A673 (cell line): ENCODE measurements around the gene MPHOSPH6.
"Not testable (repeated sequence)": the region's sequence is repeated elsewhere in the genome, so short reads cannot be mapped to it uniquely, and the experiment has no call there.

Source experiments
- EZH2 ChIP-seq: fragments of 200-600 bp; sonication (generic); IDR thresholded peaks from 2 replicates; pipeline ENCODE4 v1.6.1; 2017; ENCODE audit warnings: borderline replicate concordance, low read depth, mild to moderate bottlenecking, mixed read lengths, antibody characterized with exemption, low read length; ENCODE audit not compliant: poor library complexity, severe bottlenecking
- TF ChIP-seq, protein P1 (sequence below): fragments of 300-800, 200-600 bp; sonication (generic); conservative IDR thresholded peaks from 2 replicates; pipeline ENCODE4 v1.5.1; 2017; ENCODE audit warnings: low read depth, mild to moderate bottlenecking, antibody characterized with exemption, low read length, moderate library complexity, mixed read lengths

GRCh38 chr16:82209314-82209713 is 39.3 kb upstream of the MPHOSPH6 start:
- not testable (repeated sequence) for TF ChIP-seq EZH2
- TF ChIP-seq, protein P1, sequence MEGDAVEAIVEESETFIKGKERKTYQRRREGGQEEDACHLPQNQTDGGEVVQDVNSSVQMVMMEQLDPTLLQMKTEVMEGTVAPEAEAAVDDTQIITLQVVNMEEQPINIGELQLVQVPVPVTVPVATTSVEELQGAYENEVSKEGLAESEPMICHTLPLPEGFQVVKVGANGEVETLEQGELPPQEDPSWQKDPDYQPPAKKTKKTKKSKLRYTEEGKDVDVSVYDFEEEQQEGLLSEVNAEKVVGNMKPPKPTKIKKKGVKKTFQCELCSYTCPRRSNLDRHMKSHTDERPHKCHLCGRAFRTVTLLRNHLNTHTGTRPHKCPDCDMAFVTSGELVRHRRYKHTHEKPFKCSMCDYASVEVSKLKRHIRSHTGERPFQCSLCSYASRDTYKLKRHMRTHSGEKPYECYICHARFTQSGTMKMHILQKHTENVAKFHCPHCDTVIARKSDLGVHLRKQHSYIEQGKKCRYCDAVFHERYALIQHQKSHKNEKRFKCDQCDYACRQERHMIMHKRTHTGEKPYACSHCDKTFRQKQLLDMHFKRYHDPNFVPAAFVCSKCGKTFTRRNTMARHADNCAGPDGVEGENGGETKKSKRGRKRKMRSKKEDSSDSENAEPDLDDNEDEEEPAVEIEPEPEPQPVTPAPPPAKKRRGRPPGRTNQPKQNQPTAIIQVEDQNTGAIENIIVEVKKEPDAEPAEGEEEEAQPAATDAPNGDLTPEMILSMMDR: not testable (repeated sequence)
